EL (cell line): ENCODE measurements around the gene PTER.

Experiments used
- DNase-seq: peaks from one replicate; pipeline ENCODE4 v3.0.0-alpha.2; 2016

The PTER gene

DNA sequence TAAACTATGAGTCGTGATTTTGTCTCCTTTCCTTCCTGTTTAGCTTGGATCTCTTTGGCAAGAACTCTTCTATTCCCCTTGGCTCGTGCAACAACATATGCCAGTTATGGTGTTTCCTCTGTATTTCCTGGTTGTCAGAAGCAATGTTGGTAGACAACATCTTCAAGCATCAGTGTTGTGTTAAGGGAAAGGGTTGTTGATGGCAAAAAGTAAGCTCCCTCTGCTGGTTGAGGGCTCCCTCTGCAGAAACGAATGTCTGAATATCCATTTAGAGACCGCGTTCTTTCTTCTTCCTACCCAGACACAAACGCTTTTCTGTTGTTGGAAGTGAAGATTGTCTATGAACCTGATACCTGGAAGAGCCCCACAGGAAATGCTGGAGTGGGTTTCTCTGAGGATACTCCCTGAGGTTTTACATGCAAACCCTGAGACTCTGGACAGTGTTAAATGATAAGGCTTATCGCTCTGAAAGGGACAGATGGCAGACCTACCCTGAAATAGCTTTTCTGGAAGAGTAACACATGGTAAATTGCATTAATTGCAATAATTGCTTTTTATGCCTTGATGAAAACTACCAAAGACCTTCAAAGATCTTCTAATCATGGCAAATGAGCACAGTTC lies 108.4 kb downstream of the PTER start:
- peak; percentile 26 for DNase-seq

DNA sequence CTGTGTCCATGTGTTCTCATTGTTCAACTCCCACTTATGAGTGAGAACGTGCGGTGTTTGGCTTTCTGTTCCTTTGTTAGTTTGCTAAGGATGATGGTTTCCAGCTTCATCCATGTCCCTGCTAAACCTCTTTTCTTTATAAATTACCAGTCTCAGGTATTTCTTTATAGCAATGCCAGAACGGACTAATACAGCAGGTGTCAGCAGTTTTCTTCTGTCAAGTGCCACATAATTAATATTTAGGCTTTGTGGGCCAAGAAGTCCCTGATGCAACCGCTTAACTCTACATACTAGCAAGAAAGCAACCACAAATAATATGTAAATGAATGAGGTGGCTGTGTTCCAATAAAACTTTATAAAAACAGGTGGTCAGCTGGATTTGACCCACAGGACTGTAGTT lies 111.2 kb downstream of the PTER start:
- no peak for DNase-seq

DNA sequence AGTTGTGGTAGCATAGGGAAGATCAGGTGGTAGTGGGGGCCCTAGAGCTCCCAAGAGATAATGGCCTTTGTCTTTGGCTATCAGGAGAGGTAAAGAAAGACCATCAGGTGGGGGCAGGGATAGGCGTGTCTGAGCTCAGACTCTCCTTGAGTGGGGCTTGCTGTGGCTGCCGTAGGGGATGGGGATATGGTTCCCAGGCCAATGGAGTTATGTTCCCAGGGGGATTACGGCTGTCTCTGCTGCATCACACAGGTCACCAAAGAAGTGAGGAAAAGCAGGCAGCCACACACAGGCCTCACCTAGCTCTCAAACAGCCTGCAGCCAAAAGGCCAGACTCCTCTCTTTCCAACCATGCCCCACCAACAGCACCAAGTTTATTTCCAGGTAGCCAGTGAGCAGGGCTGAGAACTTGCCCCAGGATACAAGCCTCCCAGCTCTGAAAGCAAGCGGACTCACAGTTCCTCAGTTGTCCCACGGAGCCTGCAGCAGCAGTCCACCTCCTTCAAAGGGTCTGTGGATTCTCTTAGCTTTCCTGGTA lies 122.5 kb downstream of the PTER start:
- DNase-seq: no peak

DNA sequence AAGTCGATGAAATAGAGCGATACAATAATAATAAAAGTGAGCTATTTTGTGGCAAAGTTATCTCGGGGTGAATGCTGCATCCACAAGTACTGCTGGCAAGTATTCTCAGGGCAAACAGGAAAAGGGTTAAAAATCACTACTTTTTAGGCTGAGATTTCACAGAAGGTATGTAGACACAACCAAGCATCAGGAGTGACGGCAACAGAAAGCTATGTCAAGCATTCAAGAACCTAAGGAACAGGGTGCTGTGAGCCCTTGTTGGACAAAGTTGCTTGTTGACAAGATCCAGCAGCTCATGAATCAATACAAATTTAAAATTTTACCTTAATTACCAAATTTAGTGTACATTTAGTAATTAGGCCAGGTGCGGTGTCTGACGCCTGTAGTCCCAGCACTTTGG lies 126.1 kb downstream of the PTER start:
- no peak for DNase-seq
